Keratinocyte (primary cell): ENCODE data around the gene LRIG3. TPM values are rescaled to one million over a fixed set of nuclear protein-coding genes. Genes with fewer than 3 reads are reported as not detected.

ENCODE experiments used
- DNase-seq: peaks from one replicate; pipeline ENCODE4 v3.0.0-alpha.2; 2011; ENCODE audit warnings: low read depth, missing footprints, low spot score
- FAIRE-seq: peaks from 2 replicates; lab custom pipeline; 2011; peaks lifted over from hg19 to GRCh38; lab: Jason Lieb, UNC
- H2AFZ ChIP-seq: 2 replicates; pipeline ENCODE4 v1.6.0; 2012; ENCODE audit warnings: low read length, control low read depth, inconsistent platforms; ENCODE audit not compliant: control insufficient read depth
- H3K27ac ChIP-seq: 2 replicates; pipeline ENCODE4 v1.5.1; 2011; ENCODE audit warnings: low read length; ENCODE audit not compliant: control insufficient read depth, insufficient read depth
- H3K27me3 ChIP-seq: 3 replicates; pipeline ENCODE4 v1.6.0; 2011; ENCODE audit warnings: low read length; ENCODE audit not compliant: control insufficient read depth, insufficient read depth; ENCODE audit errors: extremely low read depth
- H3K36me3 ChIP-seq, 2 experiments: 2 replicates in 1 of 2; 3 replicates in 1 of 2; pipeline ENCODE4 v1.5.1; 2011; ENCODE audit warnings: low read length in 2 of 2, mild to moderate bottlenecking in 1 of 2; ENCODE audit not compliant: control insufficient read depth in 2 of 2, insufficient read depth in 2 of 2; ENCODE audit errors: extremely low read depth in 1 of 2
- H3K4me1 ChIP-seq: 3 replicates; pipeline ENCODE4 v1.5.1; 2011; ENCODE audit warnings: low read length; ENCODE audit not compliant: control insufficient read depth, insufficient read depth; ENCODE audit errors: extremely low read depth
- H3K4me2 ChIP-seq: 3 replicates; pipeline ENCODE4 v1.6.0; 2011; ENCODE audit warnings: low read depth, low read length; ENCODE audit not compliant: control insufficient read depth, insufficient read depth; ENCODE audit errors: extremely low read depth
- H3K4me3 ChIP-seq, 3 experiments: fragments of 200-600 bp in 1 of 3; sonication (generic) in 1 of 3; 2 replicates in 2 of 3; 3 replicates in 1 of 3; pipeline ENCODE4 v1.5.1; 2011 to 2016; ENCODE audit warnings: low read length in 3 of 3, mild to moderate bottlenecking in 3 of 3, control low read depth in 2 of 3, inconsistent platforms in 1 of 3, low read depth in 1 of 3, mixed read lengths in 1 of 3, mixed run types in 1 of 3, moderate library complexity in 1 of 3; ENCODE audit not compliant: control insufficient read depth in 2 of 3, insufficient read depth in 2 of 3; ENCODE audit errors: extremely low read depth in 1 of 3
- H3K79me2 ChIP-seq: 2 replicates; pipeline ENCODE4 v1.6.0; 2012; ENCODE audit warnings: low read length; ENCODE audit not compliant: control insufficient read depth, insufficient read depth
- H3K9ac ChIP-seq: 3 replicates; pipeline ENCODE4 v1.6.0; 2011; ENCODE audit warnings: low read length; ENCODE audit not compliant: control insufficient read depth, insufficient read depth; ENCODE audit errors: extremely low read depth
- H3K9me1 ChIP-seq: 3 replicates; pipeline ENCODE4 v1.6.0; 2011; ENCODE audit warnings: low read length; ENCODE audit not compliant: control insufficient read depth, insufficient read depth; ENCODE audit errors: extremely low read depth
- H3K9me3 ChIP-seq: 2 replicates; pipeline ENCODE4 v1.5.1; 2012; ENCODE audit warnings: low read depth, low read length; ENCODE audit not compliant: control insufficient read depth
- H4K20me1 ChIP-seq: 3 replicates; pipeline ENCODE4 v1.6.0; 2011; ENCODE audit warnings: low read length; ENCODE audit not compliant: control insufficient read depth, insufficient read depth; ENCODE audit errors: extremely low read depth
- CTCF ChIP-seq, 3 experiments: IDR thresholded peaks in 1 of 3; conservative IDR thresholded peaks in 1 of 3; optimal IDR thresholded peaks in 1 of 3; 2 replicates in 2 of 3; 3 replicates in 1 of 3; pipeline versions ENCODE3 to v1.5.1; 2011; ENCODE audit warnings: low read length in 3 of 3, mild to moderate bottlenecking in 3 of 3, moderate library complexity in 2 of 3, control low read depth in 1 of 3, inconsistent platforms in 1 of 3; ENCODE audit not compliant: insufficient read depth in 2 of 3; ENCODE audit errors: extremely low read depth in 1 of 3
- EZH2 ChIP-seq: IDR thresholded peaks from one replicate; pipeline ENCODE4 v1.6.1; 2012; ENCODE audit warnings: inconsistent platforms, mild to moderate bottlenecking, low read length, moderate library complexity
- dilution Hi-C: fragments of 300-500 bp; cut with MboI; formaldehyde crosslinking; loops from one replicate; pipeline ENCODE4 v1.7.0; 2020; ENCODE audit warnings: low sequenced_read_pairs; ENCODE audit not compliant: extremely low pct_ligation_motif_present
- polyA plus RNA-seq, 5 experiments: library from polyadenylated mRNA; depleted of rRNA in 3 of 5; stranded (reverse) in 3 of 5; stranded (forward) in 1 of 5; unstranded in 1 of 5; fragments of >200 nt; gene quantifications; 1 replicate in 1 of 5; 2 replicates in 3 of 5; 3 replicates in 1 of 5; pipeline versions ENCODE4 v1.2.1 to v1.2.3, GENCODE V29; 2011 to 2012; ENCODE audit warnings: missing spikeins in 2 of 5, low read depth in 1 of 5, low replicate concordance in 1 of 5

Gene LRIG3
- polyA plus RNA-seq, 1 donor (not counting 4 experiments of a cell fraction or from before 2014, with no cell fraction given), result 30.9 TPM

GRCh38 chr12:58961906-58962305, 41.6 kb upstream of the LRIG3 start:
- H3K4me2 ChIP-seq, result no peak overlapping the region
- H4K20me1 ChIP-seq, result no peaks in the 10 kb centered on the region
- TF ChIP-seq EZH2 (no peak), CTCF (optimal IDR thresholded peaks at IDR 0.05 in 1 of 3, IDR thresholded peaks at IDR 0.05 in 1 of 3, conservative IDR thresholded peaks at IDR 0.05 in 1 of 3; ENCODE audit: extremely low read depth in 1 of 3, insufficient read depth in 2 of 3, low read length in 3 of 3) (no peak)
- FAIRE-seq, result no peak
- no peak overlapping the region for H3K4me3 ChIP-seq
- H3K79me2 ChIP-seq, result no peaks in the 10 kb centered on the region
- H3K27me3 ChIP-seq, result no peaks in the 10 kb centered on the region
- dilution Hi-C loops, result no loop called here
- H3K27ac ChIP-seq, result no peak overlapping the region
- no peaks in the 10 kb centered on the region for H3K9me3 ChIP-seq
- DNase-seq, result no peak
- no peak overlapping the region for H2AFZ ChIP-seq
- H3K9me1 ChIP-seq, result no peaks in the 10 kb centered on the region
- H3K4me1 ChIP-seq, result no peaks in the 10 kb centered on the region
- H3K36me3 ChIP-seq, result no peaks in the 10 kb centered on the region
- no peak overlapping the region for H3K9ac ChIP-seq

DNA sequence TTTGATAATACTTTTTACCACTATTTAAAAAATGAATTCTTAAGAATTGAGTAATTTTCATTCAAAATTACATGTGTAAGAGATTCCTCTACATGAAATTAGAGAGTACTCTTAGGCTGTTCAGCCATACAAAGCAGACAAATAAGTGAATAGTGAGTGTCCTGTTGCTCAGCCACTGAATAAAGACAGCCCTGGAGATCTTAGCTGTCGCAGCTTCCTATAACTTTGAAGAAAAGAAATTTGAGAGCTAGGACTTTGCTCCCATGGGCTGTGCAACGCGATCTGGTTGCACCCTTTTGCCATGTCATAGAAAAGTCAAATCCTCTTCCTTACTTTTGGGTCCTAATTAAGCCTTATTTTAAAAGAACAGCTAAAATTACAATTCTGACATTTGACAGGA, 40.9 kb upstream of the LRIG3 start:
- H2AFZ ChIP-seq, result no peak overlapping the region
- H3K4me1 ChIP-seq, result no peaks in the 10 kb centered on the region
- TF ChIP-seq CTCF (optimal IDR thresholded peaks at IDR 0.05 in 1 of 3, IDR thresholded peaks at IDR 0.05 in 1 of 3, conservative IDR thresholded peaks at IDR 0.05 in 1 of 3; ENCODE audit: extremely low read depth in 1 of 3, insufficient read depth in 2 of 3, low read length in 3 of 3) (no peak), EZH2 (no peak)
- no peaks in the 10 kb centered on the region for H3K79me2 ChIP-seq
- no peak overlapping the region for H3K27ac ChIP-seq
- H4K20me1 ChIP-seq, result no peaks in the 10 kb centered on the region
- H3K27me3 ChIP-seq, result no peaks in the 10 kb centered on the region
- no peaks in the 10 kb centered on the region for H3K9me3 ChIP-seq
- DNase-seq, result no peak
- dilution Hi-C loops, result no loop called here
- FAIRE-seq, result no peak
- H3K36me3 ChIP-seq, result no peaks in the 10 kb centered on the region
- no peak overlapping the region for H3K4me3 ChIP-seq
- H3K4me2 ChIP-seq, result no peak overlapping the region
- no peaks in the 10 kb centered on the region for H3K9me1 ChIP-seq
- H3K9ac ChIP-seq, result no peak overlapping the region
